T-cell (primary cell): ENCODE data around the gene EDN1. TPM values are rescaled to one million over a fixed set of nuclear protein-coding genes. Genes with fewer than 3 reads are reported as not detected.
"Not testable (repeated sequence)": the region's sequence is repeated elsewhere in the genome, so short reads cannot be mapped to it uniquely, and the experiment has no call there.

Experiments used
- ATAC-seq, 4 experiments: fragments of 200-7000 bp in 3 of 4; fragments of 150-1000 bp in 1 of 4; cut with Tn5 transposase; replicated peaks in 1 of 4; 1 replicate in 3 of 4; 2 replicates in 1 of 4; pipeline ENCODE4 v1.10.0; 2021; ENCODE audit warnings: moderate library complexity in 3 of 4, mild to moderate bottlenecking in 2 of 4, moderate number of reproducible peaks in 1 of 4
- CTCF ChIA-PET, 2 donors: fragments of 300-600 bp; sonication (Branson Sonifier 250); formaldehyde crosslinking; loops; one replicate each; lab custom pipeline; 2022; ENCODE audit warnings: antibody characterized with exemption in 2 of 2; lab: Charles Lee
- POLR2A ChIA-PET, 2 donors: fragments of 300-600 bp; sonication (Branson Sonifier 250); formaldehyde crosslinking; loops; one replicate each; lab custom pipeline; 2022; ENCODE audit warnings: antibody characterized with exemption in 2 of 2; lab: Charles Lee
- DNase-seq, 35 experiments: peaks; one replicate each; pipeline versions ENCODE4 v3.0.0 to v3.0.0-alpha.2; 2013 to 2023
- H3K27ac ChIP-seq: one replicate; pipeline ENCODE4 v1.5.1; 2013; ENCODE audit warnings: low read length
- H3K27me3 ChIP-seq, 2 experiments: replicated peaks in 1 of 2; 1 replicate in 1 of 2; 2 replicates in 1 of 2; pipeline versions ENCODE4 v1.6.1 to v1.7.0; 2013; ENCODE audit warnings: low read length in 1 of 2, mixed read lengths in 1 of 2; ENCODE audit not compliant: control insufficient read depth in 2 of 2, insufficient read depth in 2 of 2; ENCODE audit errors: extremely low read depth in 1 of 2
- H3K36me3 ChIP-seq, 2 donors: 1 replicate in 1 of 2; 2 replicates in 1 of 2; pipeline versions ENCODE4 v1.6.1 to v1.7.0; 2013; ENCODE audit warnings: low read length in 1 of 2; ENCODE audit not compliant: control insufficient read depth in 2 of 2, insufficient read depth in 1 of 2; ENCODE audit errors: extremely low read depth in 1 of 2
- H3K4me1 ChIP-seq, 2 experiments: 1 replicate in 1 of 2; 2 replicates in 1 of 2; pipeline versions ENCODE4 v1.6.1 to v1.7.0; 2013; ENCODE audit warnings: low read length in 2 of 2, mixed read lengths in 1 of 2; ENCODE audit not compliant: insufficient read depth in 2 of 2, control insufficient read depth in 1 of 2; ENCODE audit errors: extremely low read depth in 1 of 2
- H3K4me3 ChIP-seq, 2 donors: 1 replicate in 1 of 2; 2 replicates in 1 of 2; pipeline versions ENCODE4 v1.5.1 to v1.7.0; 2013; ENCODE audit warnings: mild to moderate bottlenecking in 2 of 2, low read length in 1 of 2, moderate library complexity in 1 of 2; ENCODE audit not compliant: control insufficient read depth in 1 of 2; ENCODE audit errors: extremely low read depth in 1 of 2
- H3K9me3 ChIP-seq: 2 replicates; pipeline ENCODE4 v1.7.0; 2013
- H3K27ac Mint-ChIP-seq, 2 donors: one replicate each; pipeline ENCODE4 v1.8.0; 2020 to 2021; ENCODE audit warnings: mild to moderate bottlenecking in 2 of 2, mixed read lengths in 2 of 2
- H3K27me3 Mint-ChIP-seq, 2 donors: one replicate each; pipeline ENCODE4 v1.8.0; 2021 to 2022; ENCODE audit warnings: mixed read lengths in 2 of 2
- H3K36me3 Mint-ChIP-seq: one replicate; pipeline ENCODE4 v1.8.0; 2021; ENCODE audit warnings: mixed read lengths
- H3K4me1 Mint-ChIP-seq, 3 donors: one replicate each; pipeline ENCODE4 v1.8.0; 2020 to 2022; ENCODE audit warnings: mixed read lengths in 3 of 3, mild to moderate bottlenecking in 1 of 3
- H3K4me3 Mint-ChIP-seq, 3 donors: one replicate each; pipeline ENCODE4 v1.8.0; 2020 to 2022; ENCODE audit warnings: mild to moderate bottlenecking in 3 of 3, mixed read lengths in 3 of 3, moderate library complexity in 3 of 3
- H3K9me3 Mint-ChIP-seq, 3 donors: one replicate each; pipeline ENCODE4 v1.8.0; 2020 to 2022; ENCODE audit warnings: mixed read lengths in 3 of 3
- WGBS: methylation state at CpG from one replicate; pipeline ENCODE4 v1.1.5; 2013; ENCODE audit warnings: missing lambda C conversion rate; ENCODE audit not compliant: insufficient coverage; 5-methylcytosine and 5-hydroxymethylcytosine counted together
- total RNA-seq, 35 experiments: library from RNA in 6 of 35; stranded (reverse) in 6 of 35; fragments of 120-200 nt in 1 of 35; gene quantifications; one replicate each; pipeline versions ENCODE4 v1.2.1 to v1.2.4 and lab custom pipeline; 2013 to 2026

The EDN1 gene
- total RNA-seq, 5 donors from 2014 or later (not counting 1 experiment from before 2014, with no cell fraction given), result 0.44 to 1.2 (median 0.79) TPM

DNA sequence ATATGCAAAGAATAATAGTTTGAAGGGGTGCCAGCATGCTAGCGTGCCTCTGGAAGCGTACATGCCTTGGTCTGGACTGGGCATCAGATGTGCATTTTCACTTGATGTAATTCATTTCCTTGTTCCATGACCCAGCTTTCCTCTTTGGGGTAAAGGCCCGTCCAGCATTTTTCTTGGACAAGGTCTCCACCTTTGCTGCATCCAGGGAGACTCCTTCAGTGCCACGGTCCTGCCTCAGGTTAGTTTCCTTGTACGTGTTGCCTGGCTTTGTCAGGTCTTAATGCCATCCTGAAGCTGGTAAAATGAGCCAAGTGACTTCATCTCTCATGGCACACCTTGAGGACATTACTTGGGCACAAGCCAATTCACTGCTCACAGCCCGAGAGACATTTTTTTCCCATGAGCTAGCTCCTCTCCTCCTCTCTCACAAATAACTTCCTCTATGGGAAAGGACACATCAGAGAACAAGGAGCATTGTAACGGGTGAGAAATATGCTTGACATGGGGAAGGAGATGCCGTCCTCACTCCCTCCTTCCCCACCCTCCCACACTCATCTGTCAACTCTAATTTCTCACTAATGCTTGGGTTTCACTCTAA is 23.9 kb downstream of the EDN1 start:
- H3K4me3 Mint-ChIP-seq, result no peak overlapping the region
- no peaks in the 10 kb centered on the region for H3K4me1 Mint-ChIP-seq

DNA sequence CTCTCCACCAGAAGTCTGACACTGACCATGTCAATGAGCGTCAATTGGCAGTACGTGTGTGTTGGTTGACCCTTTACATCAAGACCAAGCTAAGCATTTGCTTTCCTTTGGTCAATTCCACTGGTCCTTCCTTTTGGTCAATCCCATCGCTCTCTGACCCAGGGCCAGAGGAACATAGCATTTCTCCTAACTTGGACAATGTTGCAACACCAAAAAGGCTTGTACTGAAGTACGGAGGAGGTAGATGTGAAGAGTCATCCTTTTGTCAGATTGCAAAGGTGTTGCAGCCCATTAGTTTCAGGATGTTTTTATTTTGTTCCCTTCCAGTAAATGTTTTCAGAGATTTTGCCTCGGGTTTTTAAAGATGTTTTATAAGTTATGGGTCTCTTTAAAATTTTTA is 24.6 kb downstream of the EDN1 start:
- peaks cover 5 to 13% of the 10 kb centered on the region in 2 donors for H3K27me3 Mint-ChIP-seq
- no peaks in the 10 kb centered on the region for H3K9me3 ChIP-seq
- peaks cover 2% of the 10 kb centered on the region for H3K36me3 Mint-ChIP-seq
- H3K4me1 ChIP-seq, result no peaks in the 10 kb centered on the region
- DNase-seq (no peak), ATAC-seq (no peak)
- WGBS, result 100% methylated on average over 3 of the region's 5 CpGs
- CTCF ChIA-PET, result no interaction called here
- H3K4me3 Mint-ChIP-seq, result no peak overlapping the region
- no peak overlapping the region for H3K27ac Mint-ChIP-seq
- peaks cover 0 to 9% (median 9%) of the 10 kb centered on the region in 3 donors for H3K9me3 Mint-ChIP-seq
- H3K4me1 Mint-ChIP-seq, result no peaks in the 10 kb centered on the region
- H3K27me3 ChIP-seq, result peaks cover 0 to 4% of the 10 kb centered on the region in 2 experiments
- H3K27ac ChIP-seq, result no peak overlapping the region
- H3K4me3 ChIP-seq, result no peak overlapping the region
- POLR2A ChIA-PET, result no interaction called here
- H3K36me3 ChIP-seq, result no peaks in the 10 kb centered on the region

More for the DNA sequence above, 23.9 kb downstream of the EDN1 start:
- ChIA-PET POLR2A (no interaction called here), CTCF (no interaction called here)
- Mint-ChIP-seq H3K9me3 (peaks cover 0 to 9% (median 9%) of the 10 kb centered on the region in 3 donors), H3K36me3 (peaks cover 2% of the 10 kb centered on the region), H3K27ac (no peak overlapping the region), H3K27me3 (peaks cover 5 to 12% of the 10 kb centered on the region in 2 donors)
- no peaks in the 10 kb centered on the region for H3K4me1 ChIP-seq
- no peaks in the 10 kb centered on the region for H3K9me3 ChIP-seq
- H3K4me3 ChIP-seq, result no peak overlapping the region
- no peaks in the 10 kb centered on the region for H3K36me3 ChIP-seq
- ATAC-seq (no peak), DNase-seq (no peak)
- no peak overlapping the region for H3K27ac ChIP-seq
- 88% methylated on average over 5 of the region's 8 CpGs for whole genome bisulfite sequencing
- H3K27me3 ChIP-seq, result peaks cover 0 to 4% of the 10 kb centered on the region in 2 experiments

DNA sequence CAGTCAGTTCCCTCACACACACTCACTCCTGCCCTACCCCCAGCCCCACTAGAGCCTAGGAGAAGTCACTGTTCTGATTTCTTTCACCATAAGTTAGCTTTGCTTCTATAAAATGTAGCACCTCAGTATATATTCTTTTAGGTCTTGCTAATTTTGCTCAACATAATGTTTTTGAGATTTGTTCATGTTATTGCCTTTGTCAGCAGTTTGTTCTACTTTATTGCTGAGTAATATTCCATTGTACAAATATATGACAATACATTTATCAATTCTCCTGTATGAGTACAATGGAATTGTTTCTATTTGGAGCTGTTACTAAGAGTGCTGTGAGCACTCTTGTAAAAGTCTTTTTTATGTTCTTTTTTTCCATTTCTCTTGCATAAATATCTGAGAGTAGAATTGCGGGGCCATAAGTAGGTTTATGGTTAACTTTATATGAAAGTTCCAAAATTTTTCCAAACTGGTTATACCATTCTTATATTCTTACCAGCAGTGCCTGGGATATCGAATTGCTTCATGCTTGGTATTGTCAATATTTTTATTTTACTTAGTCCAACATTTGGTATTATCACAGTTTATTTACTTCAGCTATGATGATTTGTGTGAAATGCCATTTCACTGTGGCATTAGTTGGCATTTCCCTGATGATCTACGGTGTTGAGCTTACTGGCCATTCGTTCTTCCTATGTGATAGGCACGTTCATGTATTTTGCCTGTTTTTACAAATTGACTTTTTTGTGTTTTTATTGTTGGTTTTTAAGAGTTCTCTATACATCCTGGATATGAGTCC is 25.3 kb downstream of the EDN1 start:
- 81% methylated on average over 3 of the region's 5 CpGs for WGBS
- Mint-ChIP-seq H3K4me3 (no peak overlapping the region), H3K27me3 (peaks cover 5 to 14% of the 10 kb centered on the region in 2 donors), H3K27ac (no peak overlapping the region), H3K36me3 (peaks cover 2% of the 10 kb centered on the region), H3K9me3 (peaks cover 0 to 9% (median 9%) of the 10 kb centered on the region in 3 donors), H3K4me1 (no peaks in the 10 kb centered on the region)
- Histone ChIP-seq H3K27ac (no peak overlapping the region), H3K9me3 (no peaks in the 10 kb centered on the region), H3K36me3 (no peaks in the 10 kb centered on the region), H3K4me1 (no peaks in the 10 kb centered on the region), H3K27me3 (peaks cover 0 to 4% of the 10 kb centered on the region in 2 experiments), H3K4me3 (no peak overlapping the region)
- no peak for DNase-seq
- no peak for ATAC-seq
- CTCF ChIA-PET, result no interaction called here
- POLR2A ChIA-PET, result no interaction called here

DNA sequence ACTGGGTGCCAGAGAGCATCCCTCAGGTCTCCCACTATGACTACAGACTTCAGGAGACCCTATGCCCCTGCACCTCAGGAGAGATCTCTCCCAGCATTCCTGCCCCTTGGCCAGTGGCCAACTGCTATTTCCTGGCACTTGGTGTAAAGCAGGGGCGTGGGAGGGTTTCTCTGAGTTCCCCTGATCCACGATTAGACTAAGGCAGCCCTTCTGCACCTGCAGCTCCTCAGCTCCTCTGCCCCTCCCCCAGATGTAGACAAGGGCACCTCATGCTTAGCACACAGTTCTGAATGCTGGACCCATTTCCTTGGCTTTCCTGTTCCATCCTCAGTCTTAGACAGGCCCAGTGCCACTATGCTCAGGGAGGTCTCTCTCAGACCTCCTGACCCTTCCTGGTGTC is 28.6 kb downstream of the EDN1 start:
- peaks cover 0 to 9% (median 9%) of the 10 kb centered on the region in 3 donors for H3K9me3 Mint-ChIP-seq
- H3K27ac Mint-ChIP-seq, result no peak overlapping the region
- H3K36me3 ChIP-seq, result no peaks in the 10 kb centered on the region
- H3K4me1 ChIP-seq, result no peaks in the 10 kb centered on the region
- DNase-seq, result no peak
- H3K4me3 Mint-ChIP-seq, result no peak overlapping the region
- no peaks in the 10 kb centered on the region for H3K4me1 Mint-ChIP-seq
- CTCF ChIA-PET, result no interaction called here
- H3K27ac ChIP-seq, result no peak overlapping the region
- POLR2A ChIA-PET, result no interaction called here
- WGBS, result 44% methylated on average over 1 of the region's 2 CpGs
- no peak for ATAC-seq
- peaks cover 13 to 21% of the 10 kb centered on the region in 2 donors for H3K27me3 Mint-ChIP-seq
- H3K9me3 ChIP-seq, result no peaks in the 10 kb centered on the region
- no peak overlapping the region for H3K4me3 ChIP-seq
- H3K27me3 ChIP-seq, result peaks cover 0 to 11% of the 10 kb centered on the region in 2 experiments
- H3K36me3 Mint-ChIP-seq, result peaks cover 2% of the 10 kb centered on the region

DNA sequence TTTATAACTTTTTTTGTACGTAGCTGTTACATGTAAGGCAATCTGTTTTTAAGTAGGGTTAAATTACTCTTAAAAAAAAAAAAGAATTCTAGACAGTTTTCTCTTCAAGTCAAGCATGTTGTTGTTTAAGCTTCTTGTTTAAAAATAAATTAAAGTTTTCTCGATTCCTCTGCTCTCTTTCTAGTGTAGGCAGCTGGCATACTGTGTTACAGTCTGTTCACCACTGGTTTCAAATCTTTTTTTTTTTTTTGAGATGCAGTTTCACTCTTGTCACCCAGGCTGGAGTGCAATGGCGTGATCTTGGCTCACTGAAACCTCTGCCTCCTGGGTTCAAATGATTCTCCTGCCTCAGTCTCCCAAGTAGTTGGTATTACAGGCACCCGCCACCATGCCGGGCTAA is 29.9 kb downstream of the EDN1 start:
- peaks cover 0 to 11% of the 10 kb centered on the region in 2 experiments for H3K27me3 ChIP-seq
- DNase-seq, ATAC-seq, H3K4me3 Mint-ChIP-seq, H3K9me3 ChIP-seq, CTCF ChIA-PET, H3K9me3 Mint-ChIP-seq, POLR2A ChIA-PET, H3K36me3 Mint-ChIP-seq, H3K27ac Mint-ChIP-seq, H3K4me3 ChIP-seq, H3K36me3 ChIP-seq, H3K27ac ChIP-seq, H3K4me1 Mint-ChIP-seq, H3K4me1 ChIP-seq: not testable (repeated sequence)
- WGBS, result 76% methylated on average over 3 of the region's 5 CpGs
- H3K27me3 Mint-ChIP-seq, result peaks cover 15 to 17% of the 10 kb centered on the region in 2 donors

DNA sequence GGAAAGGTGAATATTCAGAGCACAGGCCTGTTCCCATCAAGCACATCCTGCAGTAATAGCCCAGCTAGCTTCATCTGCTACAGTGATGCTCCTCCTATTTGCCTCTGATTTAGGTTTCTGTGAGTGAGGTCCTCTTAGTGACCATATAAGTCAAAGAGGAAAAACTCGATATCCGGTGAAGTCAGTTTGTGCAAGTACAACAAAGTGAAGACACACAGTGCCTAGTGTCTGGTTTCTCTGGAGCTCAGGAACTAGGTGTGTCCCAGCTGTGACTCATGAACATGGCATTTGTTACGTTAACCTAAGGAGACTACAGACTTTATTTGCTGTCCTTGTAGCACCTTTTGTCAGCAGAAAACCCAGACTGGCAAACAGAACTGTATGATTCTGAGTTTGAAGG is 33.9 kb downstream of the EDN1 start:
- Histone ChIP-seq H3K27me3 (peaks cover 0 to 7% of the 10 kb centered on the region in 2 experiments), H3K4me3 (no peak overlapping the region), H3K27ac (no peak overlapping the region), H3K9me3 (no peaks in the 10 kb centered on the region), H3K4me1 (peaks cover 0 to 6% of the 10 kb centered on the region in 2 experiments), H3K36me3 (no peaks in the 10 kb centered on the region)
- 77% methylated on average over 3 of the region's 3 CpGs for WGBS
- ChIA-PET POLR2A (no interaction called here), CTCF (no interaction called here)
- Mint-ChIP-seq H3K36me3 (no peaks in the 10 kb centered on the region), H3K27me3 (peaks cover 24 to 28% of the 10 kb centered on the region in 2 donors), H3K9me3 (peaks cover 0 to under 1% (median 0%) of the 10 kb centered on the region in 3 donors), H3K27ac (no peak overlapping the region), H3K4me1 (no peaks in the 10 kb centered on the region), H3K4me3 (no peak overlapping the region)
- DNase-seq (no peak), ATAC-seq (no peak)
